GOT3 (cell line): Measurements from ENCODE around the gene TBC1D22A.

Experiments used
- DNase-seq: peaks from one replicate; lab custom pipeline; 2025; ENCODE audit warnings: mixed read lengths; lab: John Stamatoyannopoulos, UW

TBC1D22A gene

DNA sequence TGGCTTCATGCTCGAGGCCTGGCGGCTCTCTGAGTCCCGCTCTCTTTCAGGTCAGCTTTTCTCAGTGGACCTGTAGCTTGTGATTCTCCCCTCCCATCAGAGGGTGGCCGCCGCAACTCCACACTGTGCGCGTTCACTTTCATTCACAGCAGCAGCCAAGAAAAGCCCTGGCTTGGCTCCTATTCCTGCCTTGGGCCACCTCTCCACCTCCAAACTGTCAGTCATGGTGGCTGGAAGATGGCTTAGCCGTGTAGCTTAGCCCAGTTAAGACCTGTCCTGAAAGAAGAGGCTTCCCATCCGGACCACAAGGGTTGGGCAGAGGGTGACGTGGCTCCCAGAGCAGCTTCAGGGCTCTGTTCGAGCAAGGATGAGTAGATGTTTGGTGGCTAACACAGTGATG is 125.5 kb downstream of the TBC1D22A start:
- no peak for DNase-seq

DNA sequence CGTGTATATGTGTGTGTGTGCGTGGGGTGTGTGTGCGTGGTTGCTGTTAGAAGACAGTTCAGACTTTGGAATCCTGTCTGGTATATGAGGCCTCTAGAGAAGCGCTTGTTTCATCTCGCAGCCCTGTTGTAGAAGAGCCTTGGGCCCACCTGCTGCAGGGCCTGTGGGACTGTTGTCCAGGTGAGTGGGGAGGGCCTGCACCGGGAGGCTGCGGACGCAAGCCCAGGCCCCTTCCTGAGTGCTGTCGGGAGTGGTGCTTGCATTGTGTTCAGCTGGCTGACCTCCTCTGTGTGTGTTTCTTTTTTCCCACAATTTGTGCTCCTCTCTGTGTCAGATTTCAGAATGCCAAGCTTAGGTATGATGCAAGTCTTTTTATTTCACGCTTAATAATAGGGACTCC is 128.4 kb downstream of the TBC1D22A start:
- no peak for DNase-seq

DNA sequence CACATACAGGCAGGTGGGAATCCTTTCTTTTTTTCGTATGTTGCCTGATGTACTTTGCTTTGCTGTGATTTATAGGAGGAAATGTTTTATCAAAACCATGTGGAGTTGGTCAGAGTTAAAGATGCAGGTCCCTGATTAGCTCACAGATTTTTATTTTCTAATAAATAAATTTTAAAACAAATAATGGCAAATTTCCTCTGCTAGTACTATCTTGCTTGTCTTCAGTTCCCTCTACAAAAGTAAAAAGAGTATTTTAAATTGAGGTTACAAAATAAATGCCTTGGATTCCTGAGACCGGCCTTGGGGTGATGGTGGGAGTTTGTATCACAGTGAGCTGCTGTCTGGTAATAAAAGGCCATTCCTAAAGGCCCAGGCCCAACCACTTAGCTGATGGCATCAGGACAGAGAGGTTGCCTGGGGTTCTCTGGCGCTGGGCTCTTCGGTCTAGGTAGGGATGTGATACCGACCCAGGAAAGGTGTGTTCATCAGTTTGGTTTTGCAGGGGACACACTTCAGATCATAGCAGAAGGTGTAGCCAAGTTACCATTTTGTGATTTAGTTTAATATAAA is 129.0 kb downstream of the TBC1D22A start:
- DNase-seq, result no peak

DNA sequence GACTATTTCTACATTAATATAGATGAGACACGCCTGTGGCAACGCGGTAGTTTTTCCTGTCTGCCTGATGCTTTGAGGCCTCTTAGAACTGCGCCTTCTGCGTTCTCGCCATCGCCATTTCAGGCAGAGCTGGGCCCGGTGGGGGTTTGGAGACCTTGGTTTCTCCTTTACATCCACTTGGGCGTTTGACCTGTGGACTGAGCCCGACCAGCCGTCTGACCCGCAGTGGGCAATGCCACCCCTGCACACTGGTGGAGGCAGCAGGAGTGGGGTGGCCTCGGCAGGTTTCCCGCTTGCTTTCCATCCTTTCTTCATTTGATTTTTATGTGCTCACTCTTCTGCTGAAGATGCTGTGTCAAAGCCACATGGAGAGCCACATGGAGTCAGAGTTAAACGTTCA is 130.4 kb downstream of the TBC1D22A start:
- DNase-seq, result no peak

DNA sequence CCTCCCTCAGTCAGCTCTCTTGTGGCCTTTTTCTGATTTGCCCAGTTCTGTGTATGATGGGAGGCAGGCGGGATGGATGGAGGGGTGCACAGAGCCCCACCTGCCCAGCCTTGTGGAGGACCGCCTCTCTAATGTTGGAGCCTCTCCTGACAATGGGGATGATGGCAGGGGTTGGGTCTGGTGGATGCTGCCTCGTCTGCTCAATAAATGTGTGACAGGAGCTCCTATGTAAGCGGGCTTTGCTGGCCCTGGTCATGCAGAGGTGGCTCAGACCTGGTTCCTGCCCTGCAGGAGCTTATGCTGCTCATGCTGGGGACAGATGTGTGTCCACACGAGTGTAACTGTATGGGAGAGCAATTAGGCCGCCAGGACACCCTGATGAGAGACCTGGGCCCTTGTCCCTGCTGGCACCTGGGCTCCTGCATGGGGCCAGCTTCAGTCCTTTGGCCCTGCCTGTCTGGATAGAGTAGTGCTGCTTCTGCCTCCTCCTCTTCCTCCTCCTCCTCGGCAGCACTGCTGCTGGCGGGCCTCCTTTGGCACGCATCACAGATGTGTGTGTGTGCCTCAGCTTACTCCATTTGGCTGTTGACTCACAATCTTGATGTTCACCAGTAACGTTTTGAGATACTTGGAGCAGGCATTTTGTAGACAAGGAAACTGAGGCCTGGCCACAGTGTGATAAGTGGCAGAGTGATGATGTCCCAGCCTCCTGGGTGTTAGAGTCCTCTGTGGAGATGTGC is 131.0 kb downstream of the TBC1D22A start:
- no peak for DNase-seq

DNA sequence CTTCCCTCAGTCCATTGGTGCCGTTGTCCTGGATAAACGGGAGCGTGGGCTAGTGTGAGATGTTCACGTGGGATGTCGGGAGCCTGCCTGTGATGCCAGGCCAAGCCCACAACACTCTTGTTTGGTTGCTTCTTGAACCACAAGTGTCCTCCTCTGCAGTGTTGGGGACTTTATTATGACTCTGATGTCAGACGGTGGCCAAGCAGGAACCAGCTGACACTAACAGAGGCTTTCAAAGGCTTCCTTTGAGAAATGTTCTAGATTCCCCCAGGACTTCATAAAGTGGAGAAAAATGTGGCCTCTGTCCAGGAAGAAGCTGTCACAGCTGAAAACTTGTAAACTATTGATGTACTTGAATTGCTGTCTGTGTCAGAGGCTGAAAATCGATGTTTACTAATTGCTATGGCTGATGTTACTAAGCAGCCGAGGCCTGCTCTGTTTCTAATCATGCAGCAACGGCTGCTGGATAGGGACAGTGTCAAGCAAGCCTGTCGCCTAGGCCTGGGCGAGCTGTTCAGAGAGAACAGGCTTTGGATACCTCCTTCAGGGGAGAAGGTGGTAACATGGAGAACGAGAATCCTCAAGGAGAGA is 131.7 kb downstream of the TBC1D22A start:
- no peak for DNase-seq

DNA sequence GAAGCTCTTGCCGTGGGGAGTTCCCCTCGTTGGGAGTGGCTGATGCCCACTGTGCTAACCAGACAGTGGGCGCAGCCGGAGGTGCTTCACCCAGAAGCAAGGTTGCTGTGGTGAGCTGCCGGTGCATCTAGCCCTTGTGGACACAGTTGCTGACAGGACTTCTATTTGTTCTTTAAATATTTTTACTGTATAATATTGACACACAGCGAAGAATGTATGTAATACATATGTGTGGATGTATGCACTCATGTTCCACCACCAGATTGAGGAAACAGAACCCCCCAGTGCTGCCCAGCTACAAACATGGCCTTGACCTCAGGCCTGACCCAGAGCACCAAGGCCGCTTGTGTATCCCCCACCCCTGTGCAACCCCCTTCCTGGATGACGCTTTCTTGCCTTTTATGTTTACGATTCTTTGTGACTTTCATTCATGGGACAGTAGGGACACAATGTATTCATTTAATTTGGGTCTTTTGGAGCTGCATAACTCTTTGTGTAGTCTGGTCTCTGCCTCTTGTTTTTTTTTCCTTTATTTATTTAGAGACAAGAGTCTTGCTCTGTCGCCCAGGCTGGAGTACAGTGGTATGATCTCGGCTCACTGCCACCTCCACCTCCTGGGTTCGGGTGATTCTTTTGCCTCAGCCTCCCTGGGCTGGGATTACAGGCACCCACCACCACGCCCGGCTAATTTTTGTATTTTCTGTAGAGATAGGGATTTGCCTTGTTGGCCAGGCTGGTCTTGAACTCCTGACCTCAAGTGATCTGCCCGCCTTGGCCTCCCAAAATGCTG is 132.6 kb downstream of the TBC1D22A start:
- no peak for DNase-seq

DNA sequence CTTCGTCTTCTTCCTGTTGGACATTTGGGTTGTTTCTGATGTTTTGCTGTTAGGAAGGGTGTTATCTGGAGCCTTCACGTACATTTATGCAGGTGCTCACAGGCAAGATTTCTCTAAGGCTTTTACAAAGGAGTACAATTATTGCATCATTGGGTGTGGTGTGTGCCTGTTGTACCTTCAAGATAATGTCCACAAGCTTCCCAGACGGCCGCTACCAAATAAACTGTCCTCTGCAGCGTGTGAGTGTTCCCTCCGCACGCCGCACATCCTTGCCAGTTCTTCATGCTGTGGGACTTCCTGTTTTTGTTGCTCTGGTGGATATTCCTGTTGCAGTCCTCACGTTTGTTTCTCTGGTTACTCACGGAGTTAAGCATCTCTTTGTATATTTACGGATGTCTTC is 133.3 kb downstream of the TBC1D22A start:
- no peak for DNase-seq

DNA sequence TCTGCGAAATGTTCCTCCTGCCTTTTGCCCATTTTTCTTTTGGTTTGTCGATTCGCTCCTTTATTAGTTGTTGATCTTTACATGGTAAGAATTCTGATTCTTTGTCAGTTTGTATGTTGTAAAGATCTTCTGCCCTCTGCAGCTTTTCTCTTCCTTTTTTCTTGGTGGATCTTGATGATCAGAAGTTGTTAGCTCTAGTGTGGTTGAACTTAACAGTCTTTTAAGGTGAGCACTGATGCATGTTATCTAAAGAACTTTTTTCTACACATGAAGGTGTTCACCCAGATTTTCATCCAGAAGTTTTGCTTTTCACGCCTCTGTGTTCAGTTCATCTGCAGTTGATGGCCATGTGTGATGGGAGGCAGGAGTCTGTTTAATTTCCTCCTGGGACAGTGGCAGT is 133.7 kb downstream of the TBC1D22A start:
- DNase-seq, result no peak

DNA sequence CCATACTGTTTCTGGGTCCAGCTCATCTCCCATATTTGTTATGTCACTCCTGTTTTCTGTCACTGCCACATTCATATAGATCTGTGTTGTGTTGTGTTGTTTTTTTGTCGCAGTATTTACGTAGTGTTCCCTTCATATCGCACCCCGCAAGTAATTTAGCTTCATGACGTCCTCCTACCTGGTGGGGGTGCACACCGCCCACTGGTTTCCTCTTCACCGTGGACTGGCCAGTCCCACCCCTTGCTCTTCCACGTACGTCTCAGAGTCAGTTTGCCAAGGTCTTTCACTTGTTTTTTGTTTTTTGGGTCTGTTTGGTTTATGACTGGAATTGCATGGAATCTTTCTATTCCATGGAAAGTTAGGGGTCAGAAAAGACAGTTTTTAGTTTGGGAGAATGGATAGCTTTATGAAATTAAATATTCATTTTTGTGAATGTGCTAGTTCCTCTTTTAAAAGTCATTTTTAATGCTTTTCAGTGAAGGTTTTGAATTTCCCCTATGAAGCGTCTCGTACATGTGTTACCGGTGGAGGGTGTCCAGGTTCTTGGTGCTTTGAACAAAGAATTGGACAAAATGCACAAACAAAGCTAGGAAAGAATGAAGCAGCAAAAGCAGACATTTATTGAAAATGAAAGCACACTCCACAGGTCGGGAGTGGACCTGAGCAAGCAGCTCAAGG is 134.3 kb downstream of the TBC1D22A start:
- DNase-seq, result no peak

DNA sequence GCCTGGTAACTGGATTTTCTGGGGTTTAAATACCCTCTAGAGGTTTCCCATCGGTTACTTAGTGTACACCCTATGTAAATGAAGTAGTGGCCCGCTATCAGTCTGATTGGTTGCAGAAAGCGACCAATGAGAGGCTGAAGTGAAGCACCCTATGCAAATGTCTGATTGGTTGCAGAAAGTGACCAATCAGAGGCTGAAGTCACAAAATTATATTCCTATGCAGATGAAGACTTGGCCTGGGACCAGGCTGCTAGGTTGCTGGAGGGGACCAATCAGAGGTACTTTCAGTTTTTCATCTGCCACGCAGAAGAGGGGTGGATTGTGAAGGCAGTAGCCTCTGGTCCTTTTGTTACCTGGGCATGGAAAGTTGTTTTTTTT is 134.8 kb downstream of the TBC1D22A start:
- no peak for DNase-seq

DNA sequence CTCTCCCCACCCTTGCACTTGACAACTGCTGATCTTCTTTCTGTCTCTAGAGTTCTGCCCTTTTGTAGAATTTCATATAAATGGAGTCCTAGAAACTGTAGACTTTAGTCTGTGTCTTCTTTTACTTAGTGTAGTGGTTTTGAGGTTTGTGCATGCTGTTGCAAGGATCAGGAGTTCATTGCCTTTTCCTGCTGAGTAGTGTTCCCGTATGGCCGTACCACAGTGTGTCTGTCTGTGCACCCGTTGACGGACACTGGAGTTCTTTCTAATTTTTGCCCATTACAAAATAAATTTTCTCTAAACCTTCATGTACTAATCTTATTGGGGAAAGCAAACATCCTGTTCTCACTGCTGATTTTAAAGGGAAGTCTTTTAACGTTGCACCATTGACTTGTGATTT is 138.1 kb downstream of the TBC1D22A start:
- DNase-seq, result no peak

DNA sequence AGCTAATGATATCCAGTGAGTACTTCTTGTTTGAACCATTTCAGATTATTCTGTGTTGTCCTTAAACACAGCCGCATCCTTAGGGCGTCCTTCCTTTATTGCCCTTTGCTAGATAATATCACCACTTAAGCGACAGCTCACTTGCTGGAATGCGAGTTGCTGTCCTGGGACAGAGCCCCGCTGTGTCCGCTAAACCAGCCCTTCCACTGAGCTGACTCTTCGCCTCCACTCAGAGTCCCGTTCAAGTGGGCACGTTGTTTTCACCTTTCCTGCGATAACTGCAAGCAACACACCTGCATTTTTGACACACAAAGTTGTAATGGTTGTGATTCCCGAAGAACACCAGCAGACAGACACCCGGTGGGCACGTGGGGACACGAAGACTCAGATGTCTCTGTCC is 140.0 kb downstream of the TBC1D22A start:
- no peak for DNase-seq

DNA sequence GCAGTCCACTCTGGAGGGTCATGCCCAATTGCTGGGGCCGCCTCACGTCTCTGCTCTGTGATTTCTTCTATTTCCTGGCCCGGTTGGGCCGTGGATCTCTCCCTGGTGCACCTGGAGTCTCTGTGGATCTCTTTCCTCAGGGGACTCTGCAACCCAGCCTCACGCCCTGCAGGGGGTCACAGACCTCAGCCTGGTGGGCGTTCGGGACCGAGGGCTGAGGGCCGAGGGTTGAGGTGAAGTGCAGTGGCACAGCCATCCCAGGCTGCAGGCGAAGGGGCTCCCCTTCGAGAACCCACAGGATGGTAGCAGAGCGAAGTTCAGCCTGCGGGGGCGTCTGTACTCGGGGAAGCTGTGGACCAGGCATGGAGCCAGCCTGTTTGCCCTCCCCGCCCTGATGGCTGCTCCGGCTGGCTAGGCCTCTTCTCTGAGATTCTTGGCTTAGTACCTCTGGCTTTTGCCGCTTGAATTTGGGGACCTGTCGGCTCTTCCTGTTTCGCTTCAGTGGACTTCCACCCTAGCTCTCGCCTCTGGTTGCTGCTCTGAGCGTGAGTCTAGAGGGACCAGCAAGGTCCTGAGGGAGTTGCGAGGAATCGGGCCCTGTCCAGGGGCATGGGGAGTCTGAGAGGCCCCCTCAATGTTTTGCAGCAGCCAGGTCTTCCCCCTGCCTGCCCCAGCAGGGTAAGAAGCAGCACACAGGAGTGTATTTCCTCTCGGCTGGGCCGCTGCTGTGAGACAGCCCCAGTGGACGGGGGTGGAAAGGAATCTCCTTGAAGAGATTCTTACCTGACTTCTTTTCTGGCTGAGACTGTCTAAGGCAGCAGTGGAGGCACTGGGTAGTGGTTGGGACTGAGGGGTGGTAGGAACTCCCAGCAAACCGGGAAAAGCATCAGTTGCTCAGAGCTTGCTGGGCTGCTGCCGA is 140.8 kb downstream of the TBC1D22A start:
- DNase-seq, result no peak

DNA sequence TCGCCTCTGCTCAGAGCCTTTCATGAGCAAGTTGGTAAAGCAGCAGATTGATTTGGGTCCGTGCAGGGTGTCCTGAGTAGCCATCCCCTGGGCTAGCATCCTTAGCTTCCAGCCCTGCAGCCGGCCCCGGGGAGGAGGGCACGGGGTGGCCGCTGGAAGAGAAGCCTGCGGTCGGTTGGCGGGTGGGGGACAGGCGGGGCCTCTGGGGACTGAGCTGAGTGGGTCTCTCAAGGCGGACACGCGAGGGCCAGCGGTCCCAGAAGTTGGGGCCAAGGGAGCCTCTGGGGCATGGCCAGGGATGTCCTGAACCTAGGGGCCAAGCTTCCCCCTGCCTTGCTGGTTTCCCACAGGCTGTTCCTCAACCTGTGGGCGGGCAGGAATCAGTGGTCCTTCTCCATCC is 143.0 kb downstream of the TBC1D22A start:
- DNase-seq, result no peak

DNA sequence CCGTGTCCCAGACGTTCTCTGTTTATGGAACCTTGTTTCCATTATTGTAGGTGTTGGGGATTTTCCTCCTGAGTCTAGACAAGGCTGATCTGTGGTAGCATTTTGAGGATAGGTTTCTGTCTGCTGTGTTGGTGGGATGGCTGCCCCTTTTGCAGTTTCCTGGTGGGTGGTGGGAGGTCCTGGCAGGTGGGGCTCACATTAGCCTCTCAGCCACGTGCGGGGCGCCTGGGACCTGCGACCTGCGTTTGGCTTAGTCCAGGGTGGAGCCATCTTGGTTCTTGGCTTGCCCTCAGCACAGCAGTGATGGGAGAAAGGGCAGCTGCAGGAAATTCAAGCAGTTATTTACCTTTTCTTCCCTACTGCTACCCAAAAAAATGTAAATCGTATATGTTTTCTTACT is 143.4 kb downstream of the TBC1D22A start:
- no peak for DNase-seq

DNA sequence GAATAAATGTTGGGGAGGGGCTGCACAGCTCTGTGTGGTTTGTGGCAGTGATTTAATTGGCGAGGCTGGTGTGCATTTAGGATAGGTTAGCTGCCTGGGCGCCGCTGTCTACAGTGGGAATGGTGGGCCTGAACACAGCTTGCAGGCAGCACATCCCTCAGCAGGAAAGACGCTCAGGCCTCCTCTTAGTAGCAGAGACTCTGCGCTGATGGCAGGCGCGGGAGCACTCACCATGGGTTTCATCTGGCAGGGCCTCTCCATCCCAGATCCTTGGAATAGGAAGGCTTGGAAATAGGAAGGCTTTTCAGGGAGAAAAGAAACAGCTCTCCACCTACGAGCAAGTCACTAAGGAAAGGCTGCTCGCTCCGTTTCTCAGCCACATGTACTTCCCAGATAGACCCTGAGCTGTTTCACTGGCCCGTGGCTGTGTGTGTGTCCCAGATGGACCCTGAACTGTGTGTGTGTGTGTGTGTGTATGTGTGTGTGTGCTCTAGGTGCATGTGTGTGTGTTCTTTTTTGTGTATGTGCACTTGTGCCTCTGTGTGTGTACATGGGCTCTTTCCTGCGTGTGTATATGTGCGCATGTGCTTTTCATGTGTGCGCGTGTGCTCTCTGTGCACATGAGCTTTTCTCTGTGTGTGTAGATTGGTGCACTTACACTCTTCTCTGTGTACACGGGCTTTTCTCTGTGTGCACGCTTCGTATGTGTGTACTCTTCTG is 144.0 kb downstream of the TBC1D22A start:
- no peak for DNase-seq

DNA sequence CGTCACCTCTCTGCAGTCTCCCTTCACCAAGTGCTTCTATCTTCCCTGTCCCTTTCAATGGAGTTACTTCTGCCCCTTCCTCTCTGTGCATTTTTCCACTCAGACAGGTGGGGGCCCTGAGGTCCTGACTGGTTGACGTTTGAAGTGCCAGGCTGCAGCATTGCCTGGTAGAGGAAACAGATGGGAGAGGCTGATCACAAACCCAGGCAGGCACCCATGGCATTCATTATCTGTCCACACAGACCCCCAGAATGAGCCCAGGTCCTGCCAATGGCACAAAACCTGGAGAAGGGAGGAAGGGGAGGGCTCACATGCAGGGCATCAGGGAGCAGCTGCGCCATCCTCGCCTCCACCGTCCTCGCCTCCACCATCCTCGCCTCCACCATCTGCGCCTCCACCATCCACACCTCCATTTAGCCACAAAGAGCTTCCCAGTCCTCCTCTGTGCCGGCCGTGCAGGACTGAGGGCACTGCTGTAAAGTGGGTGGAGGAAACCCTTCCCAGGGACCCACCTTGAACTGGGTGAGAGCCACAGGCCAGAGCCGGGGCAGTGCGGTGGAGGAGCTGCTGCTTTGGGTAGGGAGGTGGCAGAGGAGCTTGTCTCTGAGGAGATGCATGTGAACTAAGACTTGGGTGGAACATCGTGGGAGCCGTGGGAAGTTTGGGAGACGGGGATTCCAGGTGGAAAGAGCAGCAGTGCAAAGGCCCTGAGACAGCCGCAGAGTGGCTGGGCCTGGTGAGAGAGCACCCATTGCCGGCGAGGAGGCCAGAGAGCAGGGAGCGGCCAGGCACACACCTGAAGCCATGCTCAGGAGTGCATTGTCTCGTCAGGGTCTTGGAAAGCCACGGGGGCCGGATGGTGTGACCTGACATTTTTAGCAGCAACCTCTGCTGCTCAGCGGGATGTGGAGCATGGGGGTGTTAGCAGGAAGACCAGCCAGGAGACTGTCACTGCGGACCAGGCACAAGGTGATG is 145.1 kb downstream of the TBC1D22A start:
- DNase-seq, result no peak

DNA sequence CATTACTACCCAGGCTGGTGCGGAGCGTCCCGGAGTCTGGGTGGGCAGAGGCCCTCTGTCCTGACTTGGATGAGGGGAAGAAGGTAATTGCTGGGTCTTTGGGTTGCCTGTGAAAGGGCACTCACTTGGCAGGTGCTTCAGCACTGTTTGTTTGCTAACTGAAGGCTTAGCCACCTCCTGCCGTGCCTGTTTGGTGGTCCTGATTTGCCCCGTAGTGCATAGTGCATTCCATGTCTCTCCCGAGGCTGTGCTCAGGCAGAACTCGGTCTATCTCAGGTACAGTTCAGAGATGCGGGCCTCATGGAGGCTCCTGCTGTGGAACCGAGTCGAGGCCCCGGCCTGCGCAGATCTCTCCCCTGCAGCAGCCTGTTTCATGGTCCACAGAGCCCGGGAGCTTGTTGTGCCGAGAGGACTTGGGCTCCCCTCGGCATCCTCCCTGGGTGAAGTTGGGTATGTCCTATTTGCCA is 146.2 kb downstream of the TBC1D22A start:
- no peak for DNase-seq
